Renal pelvis (tissue), 3 donors: ENCODE results near the gene SLFN12. TPM values are rescaled to one million over a fixed set of nuclear protein-coding genes. Genes with fewer than 3 reads are reported as not detected.

Experiments used
- polyA plus RNA-seq, 3 donors: library from polyadenylated mRNA; unstranded; fragments of 120-200 nt; gene quantifications; one replicate each; pipeline ENCODE4 v1.2.1, GENCODE V29; 2013; ENCODE audit not compliant: insufficient read length in 3 of 3

Gene SLFN12
- polyA plus RNA-seq, 3 donors, result 13.7 to 20.2 (median 14.2) TPM

Other genes starting within 250 kb of the SLFN12 start
- not detected for gene SLC35G3, start 238.1 kb downstream of the SLFN12 start, polyA plus RNA-seq
- 10 to 100 TPM; 11.1 to 17.0 (median 15.3) TPM for gene SLFN5, start 189.4 kb downstream of the SLFN12 start, polyA plus RNA-seq
- gene SLFN11, start 58.9 kb downstream of the SLFN12 start, polyA plus RNA-seq, result 10 to 100 TPM in 2 of 3 donors, 1 to 10 TPM in 1; 9.5 to 16.8 (median 12.2) TPM
- 10 to 100 TPM; 16.5 to 47.6 (median 37.5) TPM for gene SLFN13, start 16.3 kb upstream of the SLFN12 start, polyA plus RNA-seq
- under 1 TPM; 0.11 to 0.30 (median 0.22) TPM for gene SLFN12L, start 105.2 kb upstream of the SLFN12 start, polyA plus RNA-seq
- under 1 TPM; 0.12 to 0.22 (median 0.17) TPM for gene SLFN14, start 128.3 kb upstream of the SLFN12 start, polyA plus RNA-seq
- gene PEX12, start 146.1 kb upstream of the SLFN12 start, polyA plus RNA-seq, result 10 to 100 TPM; 10.3 to 11.5 (median 11.0) TPM
- 100 to 1,000 TPM; 120 to 137 (median 127) TPM for gene AP2B1, start 154.8 kb upstream of the SLFN12 start, polyA plus RNA-seq